ENCODE measurements around the gene EBLN2. TPM values are rescaled to one million over a fixed set of nuclear protein-coding genes. Genes with fewer than 3 reads are reported as not detected.

The EBLN2 gene
- total RNA-seq (1 to 10 TPM; 1.0 to 2.6 (median 1.2) TPM), polyA plus RNA-seq (1.2 TPM)
- long read RNA-seq, donor 1 = 0 reads
- long read RNA-seq, donor 2 = 0 reads
- long read RNA-seq, donor 3 = 0 reads
- long read RNA-seq, donor 4 = 0 reads

- Histone ChIP-seq H3K27ac (ENCODE audit: low read length) (no peak within 1 kb of the TSS), H3K4me1 (ENCODE audit: control insufficient read depth, insufficient read depth, low read length) (no peaks in the 10 kb centered on the region), H3K4me3 (ENCODE audit: low read length) (no peak within 1 kb of the TSS), H3K9me3 (ENCODE audit: control insufficient read depth, low read length) (no peaks in the 10 kb centered on the region), H3K27me3 (ENCODE audit: control insufficient read depth, insufficient read depth) (no peaks in the 10 kb centered on the region)
- WGBS = 71% methylated on average over 2 of the region's 2 CpGs
- ATAC-seq (peak; percentile 84 to 89), DNase-seq (no peak)
- intact Hi-C loops (cut with DNase I) = loop anchor here in 1 of 4 donors (5.0 kb wide), 1 partner anchor 124 kb away; no protein-coding TSS in a partner anchor
Observed at GRCh38 chr3:73061416-73061815, at the start of gene EBLN2. TSS of gene EBLN2 (plus strand) at chr3:73061659. CDS start at chr3:73062082, 423 bp downstream.

- no peak for DNase-seq
- H3K4me1 ChIP-seq (ENCODE audit: control insufficient read depth, insufficient read depth, low read length) = peaks cover 7% of the 10 kb centered on the region
Observed at GRCh38 chr3:73018298-73018697, 43.2 kb upstream of the EBLN2 start.

GRCh38 chr3:73018790-73019441 is 42.5 kb upstream of the EBLN2 start:
- DNase-seq = no peak
- peaks cover 7% of the 10 kb centered on the region for H3K4me1 ChIP-seq (ENCODE audit: control insufficient read depth, insufficient read depth, low read length)
- no peak overlapping the region for H3K4me3 ChIP-seq (ENCODE audit: low read length)
- intact Hi-C loops (cut with DNase I) = no loop called here
- no peak overlapping the region for H3K27ac ChIP-seq (ENCODE audit: low read length)
- H3K9me3 ChIP-seq (ENCODE audit: control insufficient read depth, low read length) = no peaks in the 10 kb centered on the region
- H3K27me3 ChIP-seq (ENCODE audit: control insufficient read depth, insufficient read depth) = no peaks in the 10 kb centered on the region
- WGBS = 66% methylated on average over 5 of the region's 5 CpGs
- ATAC-seq = no peak

More at GRCh38 chr3:73018298-73018697, 43.2 kb upstream of the EBLN2 start:
- no peak overlapping the region for H3K27ac ChIP-seq (ENCODE audit: low read length)
- intact Hi-C loops (cut with DNase I) = no loop called here
- H3K4me3 ChIP-seq (ENCODE audit: low read length) = no peak overlapping the region
- WGBS = 94% methylated on average over 4 of the region's 4 CpGs
- H3K27me3 ChIP-seq (ENCODE audit: control insufficient read depth, insufficient read depth) = no peaks in the 10 kb centered on the region
- H3K9me3 ChIP-seq (ENCODE audit: control insufficient read depth, low read length) = no peaks in the 10 kb centered on the region
- no peak for ATAC-seq

- Histone ChIP-seq H3K27me3 (ENCODE audit: control insufficient read depth, insufficient read depth) (no peaks in the 10 kb centered on the region), H3K9me3 (ENCODE audit: control insufficient read depth, low read length) (no peaks in the 10 kb centered on the region), H3K4me1 (ENCODE audit: control insufficient read depth, insufficient read depth, low read length) (peaks cover 9% of the 10 kb centered on the region), H3K4me3 (ENCODE audit: low read length) (no peak overlapping the region), H3K27ac (ENCODE audit: low read length) (no peak overlapping the region)
- no peak for DNase-seq
- WGBS = 47% methylated on average over 4 of the region's 4 CpGs
- intact Hi-C loops (cut with DNase I) = no loop called here
- ATAC-seq = no peak
Observed at GRCh38 chr3:73021301-73021835, 40.1 kb upstream of the EBLN2 start.

- H3K27me3 ChIP-seq (ENCODE audit: control insufficient read depth, insufficient read depth) = no peaks in the 10 kb centered on the region
- no peaks in the 10 kb centered on the region for H3K9me3 ChIP-seq (ENCODE audit: control insufficient read depth, low read length)
- H3K27ac ChIP-seq (ENCODE audit: low read length) = no peak overlapping the region
- H3K4me3 ChIP-seq (ENCODE audit: low read length) = no peak overlapping the region
- no peak for DNase-seq
- no peak for ATAC-seq
- intact Hi-C loops (cut with DNase I) = no loop called here
- peaks cover 17% of the 10 kb centered on the region for H3K4me1 ChIP-seq (ENCODE audit: control insufficient read depth, insufficient read depth, low read length)
Observed at GRCh38 chr3:73024836-73025235, 36.6 kb upstream of the EBLN2 start.

- ATAC-seq = no peak
- 68% methylated on average over 6 of the region's 6 CpGs for WGBS
- intact Hi-C loops (cut with DNase I) = no loop called here
- DNase-seq = no peak
- Histone ChIP-seq H3K27ac (ENCODE audit: low read length) (no peak overlapping the region), H3K27me3 (ENCODE audit: control insufficient read depth, insufficient read depth) (no peaks in the 10 kb centered on the region), H3K4me1 (ENCODE audit: control insufficient read depth, insufficient read depth, low read length) (peaks cover 16% of the 10 kb centered on the region), H3K9me3 (ENCODE audit: control insufficient read depth, low read length) (no peaks in the 10 kb centered on the region), H3K4me3 (ENCODE audit: low read length) (no peak overlapping the region)
Observed at GRCh38 chr3:73026111-73026759, 35.2 kb upstream of the EBLN2 start.

- no peak for ATAC-seq
- peaks cover 15% of the 10 kb centered on the region for H3K4me1 ChIP-seq (ENCODE audit: control insufficient read depth, insufficient read depth, low read length)
- H3K4me3 ChIP-seq (ENCODE audit: low read length) = no peak overlapping the region
- no peak overlapping the region for H3K27ac ChIP-seq (ENCODE audit: low read length)
- WGBS = 96% methylated on average over 2 of the region's 2 CpGs
- H3K27me3 ChIP-seq (ENCODE audit: control insufficient read depth, insufficient read depth) = no peaks in the 10 kb centered on the region
- intact Hi-C loops (cut with DNase I) = no loop called here
- H3K9me3 ChIP-seq (ENCODE audit: control insufficient read depth, low read length) = no peaks in the 10 kb centered on the region
- DNase-seq = no peak
Observed at GRCh38 chr3:73026760-73027113, 34.7 kb upstream of the EBLN2 start.

GRCh38 chr3:73028803-73029202 is 32.7 kb upstream of the EBLN2 start:
- peak in 1 of 2 donors; percentile 9 for ATAC-seq
- H3K4me1 ChIP-seq (ENCODE audit: control insufficient read depth, insufficient read depth, low read length) = peaks cover 16% of the 10 kb centered on the region
- WGBS = 61% methylated on average over 4 of the region's 4 CpGs

GRCh38 chr3:73029321-73029796 is 32.1 kb upstream of the EBLN2 start:
- intact Hi-C loops (cut with DNase I) = no loop called here
- ATAC-seq = peak; percentile 53 to 72
- H3K4me3 ChIP-seq (ENCODE audit: low read length) = no peak overlapping the region
- H3K9me3 ChIP-seq (ENCODE audit: control insufficient read depth, low read length) = no peaks in the 10 kb centered on the region
- no peak overlapping the region for H3K27ac ChIP-seq (ENCODE audit: low read length)
- no peak for DNase-seq
- H3K4me1 ChIP-seq (ENCODE audit: control insufficient read depth, insufficient read depth, low read length) = peaks cover 16% of the 10 kb centered on the region
- H3K27me3 ChIP-seq (ENCODE audit: control insufficient read depth, insufficient read depth) = no peaks in the 10 kb centered on the region
- WGBS = 15% methylated on average over 1 of the region's 1 CpG

More at GRCh38 chr3:73028803-73029202, 32.7 kb upstream of the EBLN2 start:
- intact Hi-C loops (cut with DNase I) = no loop called here
- H3K4me3 ChIP-seq (ENCODE audit: low read length) = no peak overlapping the region
- H3K9me3 ChIP-seq (ENCODE audit: control insufficient read depth, low read length) = no peaks in the 10 kb centered on the region
- no peaks in the 10 kb centered on the region for H3K27me3 ChIP-seq (ENCODE audit: control insufficient read depth, insufficient read depth)
- no peak overlapping the region for H3K27ac ChIP-seq (ENCODE audit: low read length)
- DNase-seq = no peak

GRCh38 chr3:73030073-73030597 is 31.3 kb upstream of the EBLN2 start:
- no peak for ATAC-seq
- H3K27ac ChIP-seq (ENCODE audit: low read length) = no peak overlapping the region
- no peak overlapping the region for H3K4me3 ChIP-seq (ENCODE audit: low read length)
- peaks cover 15% of the 10 kb centered on the region for H3K4me1 ChIP-seq (ENCODE audit: control insufficient read depth, insufficient read depth, low read length)
- H3K27me3 ChIP-seq (ENCODE audit: control insufficient read depth, insufficient read depth) = no peaks in the 10 kb centered on the region
- WGBS = 84% methylated on average over 1 of the region's 1 CpG
- DNase-seq = no peak
- no peaks in the 10 kb centered on the region for H3K9me3 ChIP-seq (ENCODE audit: control insufficient read depth, low read length)
- intact Hi-C loops (cut with DNase I) = no loop called here

- H3K4me1 ChIP-seq (ENCODE audit: control insufficient read depth, insufficient read depth, low read length) = peaks cover 17% of the 10 kb centered on the region
- WGBS = 26% methylated on average over 2 of the region's 2 CpGs
- ATAC-seq = no peak
- H3K4me3 ChIP-seq (ENCODE audit: low read length) = no peak overlapping the region
- H3K9me3 ChIP-seq (ENCODE audit: control insufficient read depth, low read length) = no peaks in the 10 kb centered on the region
- DNase-seq = no peak
- H3K27ac ChIP-seq (ENCODE audit: low read length) = no peak overlapping the region
- intact Hi-C loops (cut with DNase I) = no loop called here
- no peaks in the 10 kb centered on the region for H3K27me3 ChIP-seq (ENCODE audit: control insufficient read depth, insufficient read depth)
Observed at GRCh38 chr3:73031573-73032103, 29.8 kb upstream of the EBLN2 start.
